IMR-90 (cell line): ENCODE results near the gene CPXM1. TPM values are rescaled to one million over a fixed set of nuclear protein-coding genes. Genes with fewer than 3 reads are reported as not detected.

Source experiments
- ATAC-seq: fragments of 200-7000 bp; cut with Tn5 transposase; 2 replicates; pipeline ENCODE4 v1.9.1; 2020; ENCODE audit warnings: low read depth, mild to moderate bottlenecking, moderate library complexity
- BruUV-seq: library from RNA; stranded (reverse); fragments of 400-500 nt; replicated peaks from 2 replicates; lab custom pipeline; 2021; lab: Mats Ljungman, UMichigan
- CTCF ChIA-PET: fragments of 300-600 bp; formaldehyde crosslinking; extraction: SDS; loops from one replicate; lab custom pipeline; 2021; ENCODE audit warnings: antibody characterized with exemption; lab: Yijun Ruan, JAX
- POLR2A ChIA-PET: fragments of 300-600 bp; sonication (Branson Sonifier 250); formaldehyde crosslinking; loops from one replicate; lab custom pipeline; 2022; ENCODE audit warnings: antibody characterized with exemption; ENCODE audit not compliant: unreplicated experiment; lab: Charles Lee
- DNase-seq: peaks from one replicate; pipeline ENCODE4 v3.0.0; 2013
- H2AFZ ChIP-seq: replicated peaks from 2 replicates; pipeline ENCODE3; 2013; ENCODE audit warnings: low read length, mild to moderate bottlenecking; ENCODE audit not compliant: poor library complexity
- H2AK5ac ChIP-seq: 2 replicates; pipeline ENCODE4 v1.6.1; 2013; ENCODE audit warnings: low read depth, low read length, inconsistent platforms
- H2AK9ac ChIP-seq: replicated peaks from 2 replicates; pipeline ENCODE3; 2013; ENCODE audit warnings: mild to moderate bottlenecking, low read depth, low read length, moderate library complexity; ENCODE audit not compliant: poor library complexity
- H2BK120ac ChIP-seq: 2 replicates; pipeline ENCODE4 v1.6.1; 2013; ENCODE audit warnings: low read depth, low read length, inconsistent platforms
- H2BK15ac ChIP-seq: 3 replicates; pipeline ENCODE4 v1.6.1; 2013; ENCODE audit warnings: low read depth, low read length, inconsistent platforms
- H2BK20ac ChIP-seq: 2 replicates; pipeline ENCODE4 v1.6.1; 2013; ENCODE audit warnings: low read depth, mild to moderate bottlenecking, inconsistent platforms, low read length, moderate library complexity
- H2BK5ac ChIP-seq: 2 replicates; pipeline ENCODE4 v1.6.1; 2013; ENCODE audit warnings: mild to moderate bottlenecking, low read depth, low read length, inconsistent platforms; ENCODE audit not compliant: poor library complexity, severe bottlenecking
- H3K14ac ChIP-seq: replicated peaks from 2 replicates; pipeline ENCODE4 v1.6.1; 2013; ENCODE audit warnings: low read depth, low read length, inconsistent platforms
- H3K18ac ChIP-seq: 2 replicates; pipeline ENCODE4 v1.6.1; 2013; ENCODE audit warnings: low read depth, low read length, control low read depth
- H3K23ac ChIP-seq: 2 replicates; pipeline ENCODE4 v1.6.1; 2013; ENCODE audit warnings: low read depth, low read length, inconsistent platforms
- H3K27ac ChIP-seq: 2 replicates; pipeline ENCODE4 v1.5.1; 2013; ENCODE audit warnings: mild to moderate bottlenecking, control low read depth, low read length; ENCODE audit not compliant: insufficient read depth
- H3K27me3 ChIP-seq: 2 replicates; pipeline ENCODE4 v1.6.1; 2013; ENCODE audit warnings: low read length; ENCODE audit not compliant: control insufficient read depth, insufficient read depth
- H3K36me3 ChIP-seq: 2 replicates; pipeline ENCODE4 v1.6.1; 2013; ENCODE audit warnings: low read length, mixed read lengths; ENCODE audit not compliant: control insufficient read depth, insufficient read depth
- H3K4ac ChIP-seq: 2 replicates; pipeline ENCODE4 v1.6.1; 2013; ENCODE audit warnings: low read depth, low read length, inconsistent platforms
- H3K4me1 ChIP-seq: 2 replicates; pipeline ENCODE4 v1.6.1; 2013; ENCODE audit warnings: low read length, mixed read lengths; ENCODE audit not compliant: control insufficient read depth, insufficient read depth
- H3K4me2 ChIP-seq: 2 replicates; pipeline ENCODE4 v1.6.1; 2013; ENCODE audit warnings: low read depth, mild to moderate bottlenecking, control low read depth, low read length, moderate library complexity
- H3K4me3 ChIP-seq: 2 replicates; pipeline ENCODE4 v1.5.1; 2013; ENCODE audit warnings: low read depth, mild to moderate bottlenecking, control low read depth, low read length, moderate library complexity; ENCODE audit not compliant: insufficient read depth
- H3K56ac ChIP-seq: 2 replicates; pipeline ENCODE4 v1.6.1; 2013; ENCODE audit warnings: low read length, inconsistent platforms; ENCODE audit not compliant: insufficient read depth; ENCODE audit errors: extremely low read depth
- H3K79me1 ChIP-seq, 2 experiments: 2 replicates each; pipeline ENCODE4 v1.6.1; 2013; ENCODE audit warnings: low read length in 2 of 2, inconsistent platforms in 1 of 2, low read depth in 1 of 2
- H3K9ac ChIP-seq: 2 replicates; pipeline ENCODE4 v1.6.1; 2013; ENCODE audit warnings: low read depth, low read length, control low read depth
- H3K9me1 ChIP-seq: 2 replicates; pipeline ENCODE4 v1.6.1; 2013; ENCODE audit warnings: low read length, inconsistent platforms; ENCODE audit not compliant: insufficient read depth
- H3K9me3 ChIP-seq: 2 replicates; pipeline ENCODE4 v1.6.1; 2013; ENCODE audit warnings: low read length; ENCODE audit not compliant: control insufficient read depth, insufficient read depth
- H4K20me1 ChIP-seq: 2 replicates; pipeline ENCODE4 v1.6.1; 2013; ENCODE audit warnings: low read length, inconsistent platforms; ENCODE audit not compliant: insufficient read depth
- H4K5ac ChIP-seq: 2 replicates; pipeline ENCODE4 v1.6.1; 2013; ENCODE audit warnings: mild to moderate bottlenecking, low read depth, low read length, control low read depth
- H4K8ac ChIP-seq, 2 experiments: 2 replicates each; pipeline ENCODE4 v1.6.1; 2013; ENCODE audit warnings: low read depth in 2 of 2, low read length in 2 of 2, control low read depth in 1 of 2, inconsistent platforms in 1 of 2
- H4K91ac ChIP-seq: 2 replicates; pipeline ENCODE4 v1.6.1; 2013; ENCODE audit warnings: low read depth, low read length, inconsistent platforms; ENCODE audit not compliant: insufficient read depth
- BHLHE40 ChIP-seq: fragments of 150-350 bp; IDR thresholded peaks from 2 replicates; pipeline ENCODE4 v1.6.1; 2016; ENCODE audit warnings: mild to moderate bottlenecking, low read depth, low read length
- CEBPB ChIP-seq: IDR thresholded peaks from 2 replicates; pipeline ENCODE4 v1.6.1; 2012; ENCODE audit warnings: low read depth, low read length, improper control_type of control experiment
- MAFK ChIP-seq: IDR thresholded peaks from 2 replicates; pipeline ENCODE4 v1.6.1; 2012; ENCODE audit warnings: low read depth, low read length, improper control_type of control experiment
- MXI1 ChIP-seq: IDR thresholded peaks from 2 replicates; pipeline ENCODE4 v1.6.1; 2012; ENCODE audit warnings: low read depth, mild to moderate bottlenecking, low read length, moderate library complexity, borderline replicate concordance
- RAD21 ChIP-seq: IDR thresholded peaks from 2 replicates; pipeline ENCODE4 v1.6.1; 2012; ENCODE audit warnings: low read length, improper control_type of control experiment
- RCOR1 ChIP-seq: IDR thresholded peaks from 2 replicates; pipeline ENCODE4 v1.6.1; 2012; ENCODE audit warnings: mild to moderate bottlenecking, low read length, improper control_type of control experiment; ENCODE audit not compliant: insufficient replicate concordance
- SMC3 ChIP-seq: fragments of 150-350 bp; IDR thresholded peaks from 2 replicates; pipeline ENCODE4 v1.6.1; 2016; ENCODE audit warnings: low read depth, mild to moderate bottlenecking, antibody characterized with exemption, low read length, moderate library complexity
- WGBS, 2 experiments: methylation state at CpG; one replicate each; pipeline versions ENCODE4 v1.1.5 to v1.1.7; 2013; ENCODE audit warnings: missing lambda C conversion rate in 2 of 2; ENCODE audit not compliant: insufficient read length in 1 of 2; ENCODE audit errors: extremely low coverage in 2 of 2; 5-methylcytosine and 5-hydroxymethylcytosine counted together
- dilution Hi-C: fragments of 300-500 bp; cut with HindIII; formaldehyde crosslinking; loops from one replicate; pipeline ENCODE4 v1.14.3; 2018; ENCODE audit warnings: low sequenced_read_pairs; ENCODE audit not compliant: unreplicated experiment
- in situ Hi-C: fragments of 300-500 bp; cut with MboI; formaldehyde crosslinking; loops from 3 replicates; pipeline ENCODE4 v1.14.3; 2019; ENCODE audit warnings: low sequenced_read_pairs, inconsistent platforms, mixed read lengths
- intact Hi-C: fragments of 100-400 bp; cut with micrococcal nuclease; formaldehyde crosslinking; loops from 2 replicates; pipeline ENCODE4 v1.10.0; 2022
- polyA plus RNA-seq, 3 experiments: library from polyadenylated mRNA; depleted of rRNA; stranded (reverse); fragments of >200 nt; gene quantifications; 2 replicates each; pipeline ENCODE4 v1.2.3, GENCODE V29; 2012; ENCODE audit warnings: low replicate concordance in 1 of 3
- total RNA-seq: library from RNA; depleted of rRNA; stranded (reverse); fragments of >200 nt; gene quantifications from 2 replicates; pipeline ENCODE4 v1.2.3, GENCODE V29; 2012
- TF ChIP-seq, protein P1 (sequence below): fragments of 150-350 bp; IDR thresholded peaks from 2 replicates; pipeline ENCODE4 v1.6.1; 2016; ENCODE audit warnings: low read depth, mild to moderate bottlenecking, low read length, moderate library complexity, borderline replicate concordance

Gene CPXM1
- total and polyA plus RNA-seq, 2 of the 4 experiments (the other 2 are of a cell fraction) = 1.1 to 4.6 TPM

DNA sequence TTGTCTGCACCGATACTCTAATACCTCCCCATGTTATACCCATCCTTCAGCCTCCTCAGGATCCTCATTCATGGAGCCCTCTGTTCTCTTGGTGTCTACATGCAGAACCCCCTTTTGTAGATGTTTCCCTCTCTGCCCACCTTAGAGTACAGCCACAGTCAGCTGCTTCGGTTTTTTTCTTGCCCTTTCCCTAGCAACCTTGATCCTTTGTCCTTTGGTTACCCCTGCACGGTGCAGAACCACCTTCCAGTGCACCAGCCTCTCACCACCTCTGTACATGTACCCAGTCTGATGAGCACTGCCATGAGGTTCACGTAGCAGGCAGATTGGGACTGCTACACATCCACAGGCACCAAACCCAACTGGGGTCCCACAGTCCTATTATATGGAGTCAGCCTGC, 47.4 kb upstream of the CPXM1 start:
- H4K91ac ChIP-seq = no peak overlapping the region
- no peak overlapping the region for H2BK120ac ChIP-seq
- H4K5ac ChIP-seq = no peak overlapping the region
- H3K18ac ChIP-seq = no peak overlapping the region
- H3K9me1 ChIP-seq = no peaks in the 10 kb centered on the region; the same call in 1 of the 2 replicates
- peaks cover 3% of the 10 kb centered on the region; the same call in 1 of the 2 replicates for H3K4me1 ChIP-seq
- BruUV-seq = no TSS peak
- H2BK20ac ChIP-seq = no peak overlapping the region
- H3K79me1 ChIP-seq = peaks cover 20 to 43% of the 10 kb centered on the region in 2 experiments
- H4K8ac ChIP-seq = no peak overlapping the region
- ChIA-PET CTCF (no interaction called here), POLR2A (no interaction called here)
- intact Hi-C loops = no loop called here
- H4K20me1 ChIP-seq = peaks cover 4% of the 10 kb centered on the region; the same call in 1 of the 2 replicates
- H3K4me3 ChIP-seq = no peak overlapping the region
- no peak overlapping the region for H3K14ac ChIP-seq
- no peak for DNase-seq
- in situ Hi-C loops = loop anchor here (25.0 kb wide), 1 partner anchor 336 kb away; the partner anchor contains the start of gene ZNF343
- no peak overlapping the region for H2AK9ac ChIP-seq
- no peak overlapping the region for H3K4ac ChIP-seq
- 83% methylated on average over 2 of the region's 4 CpGs; no CpG with 5 or more reads in 1 of the 2 experiments for WGBS, 2 experiments
- dilution Hi-C loops = no loop called here
- TF ChIP-seq SMC3 (no peak), RCOR1 (no peak), RAD21 (no peak), BHLHE40 (no peak), MAFK (no peak), MXI1 (no peak), CEBPB (no peak)
- TF ChIP-seq, protein P1, sequence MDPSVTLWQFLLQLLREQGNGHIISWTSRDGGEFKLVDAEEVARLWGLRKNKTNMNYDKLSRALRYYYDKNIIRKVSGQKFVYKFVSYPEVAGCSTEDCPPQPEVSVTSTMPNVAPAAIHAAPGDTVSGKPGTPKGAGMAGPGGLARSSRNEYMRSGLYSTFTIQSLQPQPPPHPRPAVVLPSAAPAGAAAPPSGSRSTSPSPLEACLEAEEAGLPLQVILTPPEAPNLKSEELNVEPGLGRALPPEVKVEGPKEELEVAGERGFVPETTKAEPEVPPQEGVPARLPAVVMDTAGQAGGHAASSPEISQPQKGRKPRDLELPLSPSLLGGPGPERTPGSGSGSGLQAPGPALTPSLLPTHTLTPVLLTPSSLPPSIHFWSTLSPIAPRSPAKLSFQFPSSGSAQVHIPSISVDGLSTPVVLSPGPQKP = no peak
- no peak for ATAC-seq
- H3K9ac ChIP-seq = no peak overlapping the region
- H2BK15ac ChIP-seq = no peak overlapping the region
- H3K4me2 ChIP-seq = no peak overlapping the region
- no peak overlapping the region for H3K56ac ChIP-seq
- H2BK5ac ChIP-seq = no peak overlapping the region
- H3K9me3 ChIP-seq = no peaks in the 10 kb centered on the region
- H2AK5ac ChIP-seq = no peak overlapping the region
- no peak overlapping the region for H2AFZ ChIP-seq
- no peak overlapping the region for H3K23ac ChIP-seq
- H3K36me3 ChIP-seq = peaks cover 3% of the 10 kb centered on the region; the same call in 1 of the 2 replicates
- no peaks in the 10 kb centered on the region for H3K27me3 ChIP-seq
- no peak overlapping the region for H3K27ac ChIP-seq
